ENCODE data around the gene PDHX. TPM values are rescaled to one million over a fixed set of nuclear protein-coding genes. Genes with fewer than 3 reads are reported as not detected.

Gene PDHX
- polyA plus RNA-seq, 1 donor (not counting 4 experiments of a cell fraction or from before 2014, with no cell fraction given), result 28.5 TPM

DNA sequence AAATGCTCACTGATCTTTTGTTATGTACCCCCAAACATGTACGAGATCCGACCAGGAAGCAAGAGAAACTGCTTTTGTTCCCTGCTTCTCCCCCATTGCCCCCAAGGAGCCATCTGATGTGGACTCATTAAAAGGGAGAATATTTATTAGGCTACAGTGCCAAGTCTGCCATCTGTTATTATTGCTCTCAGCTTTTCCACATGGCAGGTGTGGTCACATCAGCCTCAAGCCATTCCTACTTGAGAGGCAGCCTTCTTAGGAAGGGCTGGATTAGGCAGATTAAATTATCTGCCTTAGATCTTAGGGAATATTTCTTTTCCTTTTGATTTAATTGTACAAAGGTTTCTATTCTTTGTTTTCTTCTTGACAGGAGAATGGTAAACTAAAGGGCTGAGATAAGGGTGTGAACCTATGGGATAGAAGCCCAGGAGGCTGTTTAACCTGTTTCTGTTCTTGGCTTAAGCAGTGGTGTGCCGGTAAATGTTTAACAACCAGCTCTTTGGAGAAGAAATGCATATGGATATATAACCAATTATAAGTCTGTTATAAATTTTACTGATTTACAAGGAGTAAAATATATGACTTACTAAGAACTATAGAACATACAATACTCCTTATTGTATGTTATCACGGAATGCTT, 88.8 kb downstream of the PDHX start:
- Histone ChIP-seq H3K36me3 (ENCODE audit: control insufficient read depth in 2 of 2, extremely low read depth in 1 of 2, insufficient read depth in 2 of 2, low read length in 2 of 2) (no peaks in the 10 kb centered on the region), H3K79me2 (ENCODE audit: control insufficient read depth, insufficient read depth, low read length) (no peaks in the 10 kb centered on the region), H3K27me3 (ENCODE audit: control insufficient read depth, extremely low read depth, insufficient read depth, low read length) (no peaks in the 10 kb centered on the region), H3K9me1 (ENCODE audit: control insufficient read depth, extremely low read depth, insufficient read depth, low read length) (no peaks in the 10 kb centered on the region), H3K4me2 (ENCODE audit: control insufficient read depth, extremely low read depth, insufficient read depth, low read depth, low read length) (no peak overlapping the region), H3K9ac (ENCODE audit: control insufficient read depth, extremely low read depth, insufficient read depth, low read length) (no peak overlapping the region), H4K20me1 (ENCODE audit: control insufficient read depth, extremely low read depth, insufficient read depth, low read length) (no peaks in the 10 kb centered on the region), H2AFZ (ENCODE audit: control insufficient read depth, low read length) (no peak overlapping the region), H3K27ac (ENCODE audit: control insufficient read depth, insufficient read depth, low read length) (no peak overlapping the region), H3K4me3 (ENCODE audit: control insufficient read depth in 2 of 3, extremely low read depth in 1 of 3, insufficient read depth in 2 of 3, low read depth in 1 of 3, low read length in 3 of 3) (no peak overlapping the region), H3K9me3 (ENCODE audit: control insufficient read depth, low read depth, low read length) (no peaks in the 10 kb centered on the region), H3K4me1 (ENCODE audit: control insufficient read depth, extremely low read depth, insufficient read depth, low read length) (peaks cover 41% of the 10 kb centered on the region)
- TF ChIP-seq EZH2 (IDR thresholded peaks at IDR 0.05; ENCODE audit: low read length), result no peak
- no peak for DNase-seq (ENCODE audit: low read depth, low spot score)
- FAIRE-seq, result no peak
- dilution Hi-C loops (cut with MboI; ENCODE audit: extremely low pct_ligation_motif_present, low sequenced_read_pairs), result no loop called here

DNA sequence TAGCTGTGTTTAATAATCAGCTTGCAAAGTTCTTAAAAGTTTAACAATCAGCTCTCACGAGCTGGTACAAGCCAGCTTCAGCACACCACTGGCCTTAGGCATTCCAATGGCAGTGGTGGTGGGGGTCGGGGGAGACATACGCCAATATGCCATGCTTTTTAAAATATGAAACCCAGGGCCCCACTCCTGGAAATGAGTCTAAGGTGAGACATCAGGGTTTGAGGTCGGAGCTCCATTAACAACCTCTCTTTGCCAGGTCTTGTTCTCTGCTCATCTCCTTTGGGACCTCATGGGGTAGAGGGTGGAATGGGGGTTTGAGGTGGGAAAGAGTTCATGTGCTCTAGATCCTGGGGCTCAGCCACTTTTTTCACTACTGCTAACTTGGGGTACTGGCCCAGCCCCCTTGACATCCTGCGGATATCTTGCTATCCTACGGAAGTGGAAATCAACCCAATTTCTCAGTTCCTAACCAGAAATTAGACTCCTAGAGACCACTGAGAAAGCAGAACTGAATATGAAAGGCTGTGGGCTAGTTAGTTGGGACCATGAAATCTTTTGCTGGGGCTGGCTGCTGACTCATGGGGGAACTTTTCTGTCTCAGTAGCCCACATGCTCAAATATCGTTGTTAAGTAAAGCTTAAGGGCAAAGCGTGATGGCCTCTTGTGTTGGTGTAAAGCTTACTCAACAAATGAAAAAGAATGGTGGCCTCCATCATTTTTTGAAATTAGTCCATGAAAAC, 90.1 kb downstream of the PDHX start:
- no peak for TF ChIP-seq EZH2 (IDR thresholded peaks at IDR 0.05; ENCODE audit: low read length)
- TF ChIP-seq, protein P1, sequence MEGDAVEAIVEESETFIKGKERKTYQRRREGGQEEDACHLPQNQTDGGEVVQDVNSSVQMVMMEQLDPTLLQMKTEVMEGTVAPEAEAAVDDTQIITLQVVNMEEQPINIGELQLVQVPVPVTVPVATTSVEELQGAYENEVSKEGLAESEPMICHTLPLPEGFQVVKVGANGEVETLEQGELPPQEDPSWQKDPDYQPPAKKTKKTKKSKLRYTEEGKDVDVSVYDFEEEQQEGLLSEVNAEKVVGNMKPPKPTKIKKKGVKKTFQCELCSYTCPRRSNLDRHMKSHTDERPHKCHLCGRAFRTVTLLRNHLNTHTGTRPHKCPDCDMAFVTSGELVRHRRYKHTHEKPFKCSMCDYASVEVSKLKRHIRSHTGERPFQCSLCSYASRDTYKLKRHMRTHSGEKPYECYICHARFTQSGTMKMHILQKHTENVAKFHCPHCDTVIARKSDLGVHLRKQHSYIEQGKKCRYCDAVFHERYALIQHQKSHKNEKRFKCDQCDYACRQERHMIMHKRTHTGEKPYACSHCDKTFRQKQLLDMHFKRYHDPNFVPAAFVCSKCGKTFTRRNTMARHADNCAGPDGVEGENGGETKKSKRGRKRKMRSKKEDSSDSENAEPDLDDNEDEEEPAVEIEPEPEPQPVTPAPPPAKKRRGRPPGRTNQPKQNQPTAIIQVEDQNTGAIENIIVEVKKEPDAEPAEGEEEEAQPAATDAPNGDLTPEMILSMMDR (optimal IDR thresholded peaks at IDR 0.05 in 1 of 3, IDR thresholded peaks at IDR 0.05 in 1 of 3, conservative IDR thresholded peaks at IDR 0.05 in 1 of 3; ENCODE audit: extremely low read depth in 1 of 3, insufficient read depth in 2 of 3, low read length in 3 of 3), result no peak
- DNase-seq (ENCODE audit: low read depth, low spot score) (no peak), FAIRE-seq (no peak)
- Histone ChIP-seq H3K79me2 (ENCODE audit: control insufficient read depth, insufficient read depth, low read length) (no peaks in the 10 kb centered on the region), H3K9me1 (ENCODE audit: control insufficient read depth, extremely low read depth, insufficient read depth, low read length) (no peaks in the 10 kb centered on the region), H3K27ac (ENCODE audit: control insufficient read depth, insufficient read depth, low read length) (no peak overlapping the region), H3K27me3 (ENCODE audit: control insufficient read depth, extremely low read depth, insufficient read depth, low read length) (no peaks in the 10 kb centered on the region), H4K20me1 (ENCODE audit: control insufficient read depth, extremely low read depth, insufficient read depth, low read length) (no peaks in the 10 kb centered on the region), H3K4me2 (ENCODE audit: control insufficient read depth, extremely low read depth, insufficient read depth, low read depth, low read length) (no peak overlapping the region), H2AFZ (ENCODE audit: control insufficient read depth, low read length) (no peak overlapping the region), H3K36me3 (ENCODE audit: control insufficient read depth in 2 of 2, extremely low read depth in 1 of 2, insufficient read depth in 2 of 2, low read length in 2 of 2) (no peaks in the 10 kb centered on the region), H3K9ac (ENCODE audit: control insufficient read depth, extremely low read depth, insufficient read depth, low read length) (no peak overlapping the region), H3K9me3 (ENCODE audit: control insufficient read depth, low read depth, low read length) (no peaks in the 10 kb centered on the region), H3K4me3 (ENCODE audit: control insufficient read depth in 2 of 3, extremely low read depth in 1 of 3, insufficient read depth in 2 of 3, low read depth in 1 of 3, low read length in 3 of 3) (no peak overlapping the region), H3K4me1 (ENCODE audit: control insufficient read depth, extremely low read depth, insufficient read depth, low read length) (peaks cover 43% of the 10 kb centered on the region)
- dilution Hi-C loops (cut with MboI; ENCODE audit: extremely low pct_ligation_motif_present, low sequenced_read_pairs), result no loop called here

All from keratinocyte (primary cell).